ENCODE results near the gene EXOSC1.
"Not testable (repeated sequence)": the region's sequence is repeated elsewhere in the genome, so short reads cannot be mapped to it uniquely, and the experiment has no call there.

Gene EXOSC1

DNA sequence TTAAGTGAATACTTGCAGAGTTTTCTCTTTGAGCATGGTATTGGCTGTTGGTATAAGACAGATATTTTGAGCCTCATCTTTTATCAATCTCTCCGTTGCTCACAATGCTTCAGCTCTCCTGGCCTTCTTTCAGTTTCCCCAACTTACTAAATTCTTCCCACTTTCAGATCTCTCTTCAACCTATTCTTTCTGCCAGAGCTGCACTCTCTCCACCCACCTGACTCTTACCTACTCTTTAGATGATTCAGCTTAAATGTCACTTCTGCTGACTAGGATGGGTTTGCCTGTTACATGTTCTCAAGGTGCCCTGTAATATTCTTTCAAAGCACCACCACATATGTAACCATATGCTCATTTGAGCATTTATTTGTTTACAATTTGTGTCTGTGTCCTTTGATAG is 1.6 kb downstream of the EXOSC1 start:
- Mint-ChIP-seq H3K27ac (peak overlapping the region; percentile 91), H3K4me3 (peak overlapping the region; percentile 99), H3K4me1 (ENCODE audit: low read depth) (peaks cover 46% of the 10 kb centered on the region), H3K9me3 (no peaks in the 10 kb centered on the region), H3K36me3 (ENCODE audit: low read depth) (peaks cover 41% of the 10 kb centered on the region), H3K27me3 (no peaks in the 10 kb centered on the region)

DNA sequence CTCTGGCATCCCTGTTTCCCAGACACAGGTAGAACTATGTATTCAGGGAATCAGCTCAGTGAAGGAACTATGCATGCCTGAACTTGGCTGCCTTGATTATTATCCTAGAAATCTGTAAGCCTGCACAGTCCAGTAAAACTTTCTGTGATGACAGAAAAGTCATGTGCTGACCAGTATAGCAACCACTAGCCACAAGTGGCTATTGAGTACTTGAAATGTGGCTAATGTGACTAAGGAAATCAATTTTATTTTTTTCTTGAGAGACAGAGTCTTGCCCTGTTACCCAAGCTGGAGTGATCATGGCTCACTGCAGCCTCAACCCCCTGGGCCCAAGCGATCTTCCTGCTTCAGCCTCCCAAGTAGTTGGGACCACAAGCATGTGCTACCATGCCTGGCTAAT is 3.5 kb downstream of the EXOSC1 start:
- no peak overlapping the region for H3K4me3 Mint-ChIP-seq
- no peak overlapping the region for H3K27ac Mint-ChIP-seq
- H3K9me3 Mint-ChIP-seq = no peaks in the 10 kb centered on the region
- H3K27me3 Mint-ChIP-seq = no peaks in the 10 kb centered on the region
- H3K36me3 Mint-ChIP-seq (ENCODE audit: low read depth) = peaks cover 46% of the 10 kb centered on the region
- peaks cover 33% of the 10 kb centered on the region for H3K4me1 Mint-ChIP-seq (ENCODE audit: low read depth)

DNA sequence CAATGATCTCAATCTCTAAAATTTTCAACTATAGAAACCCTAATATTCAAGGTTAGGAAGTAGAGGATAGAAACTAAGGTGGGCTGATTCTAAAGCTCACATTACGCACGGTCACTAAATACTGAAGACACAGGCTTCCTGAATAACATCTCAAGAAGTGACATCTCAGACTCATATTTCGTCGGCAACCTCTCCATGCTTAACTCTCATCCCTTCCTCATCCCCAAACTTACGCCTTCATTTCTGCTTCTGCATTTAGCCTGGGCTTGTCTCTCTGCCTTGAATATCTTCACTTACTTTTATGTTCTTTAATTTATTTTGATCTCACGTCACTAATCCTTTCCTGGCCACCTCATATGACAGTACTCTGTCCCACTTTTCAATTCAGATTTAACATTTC is 10.6 kb downstream of the EXOSC1 start:
- Mint-ChIP-seq H3K27me3 (no peaks in the 10 kb centered on the region), H3K4me1 (ENCODE audit: low read depth) (peaks cover 10% of the 10 kb centered on the region), H3K27ac (peak overlapping the region; percentile 29), H3K9me3 (no peaks in the 10 kb centered on the region), H3K4me3 (no peak overlapping the region), H3K36me3 (ENCODE audit: low read depth) (peaks cover 58% of the 10 kb centered on the region)

- H3K27ac Mint-ChIP-seq = peak overlapping the region; percentile 71
- H3K36me3 Mint-ChIP-seq (ENCODE audit: low read depth) = peaks cover 58% of the 10 kb centered on the region
- no peaks in the 10 kb centered on the region for H3K27me3 Mint-ChIP-seq
These were observed 11.2 kb downstream of the EXOSC1 start for GRCh38 chr10:97434557-97434956.

GRCh38 chr10:97434055-97434454 is 11.8 kb downstream of the EXOSC1 start:
- H3K36me3 Mint-ChIP-seq (ENCODE audit: low read depth) = peaks cover 58% of the 10 kb centered on the region
- H3K9me3 Mint-ChIP-seq = no peaks in the 10 kb centered on the region
- H3K27ac Mint-ChIP-seq = peak overlapping the region; percentile 71
- no peaks in the 10 kb centered on the region for H3K27me3 Mint-ChIP-seq
- H3K4me3 Mint-ChIP-seq = no peak overlapping the region
- peaks cover 20% of the 10 kb centered on the region for H3K4me1 Mint-ChIP-seq (ENCODE audit: low read depth)

More at GRCh38 chr10:97434557-97434956, 11.2 kb downstream of the EXOSC1 start:
- Mint-ChIP-seq H3K9me3 (no peaks in the 10 kb centered on the region), H3K4me1 (ENCODE audit: low read depth) (peaks cover 15% of the 10 kb centered on the region), H3K4me3 (no peak overlapping the region)

- peaks cover 51% of the 10 kb centered on the region for H3K4me1 Mint-ChIP-seq (ENCODE audit: low read depth)
- H3K27me3 Mint-ChIP-seq = no peaks in the 10 kb centered on the region
- peak overlapping the region; percentile 96 for H3K4me3 Mint-ChIP-seq
- H3K27ac Mint-ChIP-seq = peak overlapping the region; percentile 99
- peaks cover 65% of the 10 kb centered on the region for H3K36me3 Mint-ChIP-seq (ENCODE audit: low read depth)
- no peaks in the 10 kb centered on the region for H3K9me3 Mint-ChIP-seq
These were observed 17.2 kb downstream of the EXOSC1 start for GRCh38 chr10:97428572-97428981.

DNA sequence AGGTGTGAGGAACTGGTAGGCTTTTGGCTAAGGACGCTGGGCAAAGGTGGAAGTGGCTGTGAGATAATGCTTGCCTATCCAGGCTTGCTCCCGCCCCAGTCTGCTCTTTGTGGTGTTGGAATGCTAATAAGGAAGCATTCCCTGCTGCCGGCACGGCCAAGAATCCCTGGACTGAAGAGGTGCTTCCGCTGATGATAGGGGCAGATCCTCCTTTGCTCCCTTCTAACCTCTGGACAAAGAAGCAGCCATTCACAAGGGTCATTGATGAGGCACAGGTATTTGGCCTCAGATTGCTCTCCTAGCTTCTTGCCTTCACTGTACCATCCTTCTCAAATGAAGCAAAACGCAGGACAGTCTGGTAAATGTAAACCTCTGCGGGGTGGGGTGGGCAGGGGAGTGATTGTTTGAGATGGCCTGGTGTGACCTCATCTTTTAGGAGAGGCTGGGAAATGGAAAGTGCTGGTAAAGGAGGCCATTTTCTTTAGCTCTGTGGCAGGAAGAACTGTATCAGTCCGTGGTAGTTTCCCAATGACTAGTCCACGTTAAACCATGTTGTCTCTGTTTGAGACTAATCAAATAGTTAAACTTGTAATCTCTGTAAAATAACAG is 18.1 kb downstream of the EXOSC1 start:
- Mint-ChIP-seq H3K27me3 (no peaks in the 10 kb centered on the region), H3K4me1 (ENCODE audit: low read depth) (peaks cover 60% of the 10 kb centered on the region), H3K9me3 (no peaks in the 10 kb centered on the region), H3K4me3 (peak overlapping the region; percentile 96), H3K27ac (peak overlapping the region; percentile 99), H3K36me3 (ENCODE audit: low read depth) (peaks cover 64% of the 10 kb centered on the region)

GRCh38 chr10:97426776-97427570 is 18.8 kb downstream of the EXOSC1 start:
- Mint-ChIP-seq H3K36me3 (ENCODE audit: low read depth) (peaks cover 61% of the 10 kb centered on the region), H3K27me3 (no peaks in the 10 kb centered on the region), H3K9me3 (no peaks in the 10 kb centered on the region), H3K4me3 (peak overlapping the region; percentile 96), H3K27ac (peak overlapping the region; percentile 99), H3K4me1 (ENCODE audit: low read depth) (peaks cover 61% of the 10 kb centered on the region)

DNA sequence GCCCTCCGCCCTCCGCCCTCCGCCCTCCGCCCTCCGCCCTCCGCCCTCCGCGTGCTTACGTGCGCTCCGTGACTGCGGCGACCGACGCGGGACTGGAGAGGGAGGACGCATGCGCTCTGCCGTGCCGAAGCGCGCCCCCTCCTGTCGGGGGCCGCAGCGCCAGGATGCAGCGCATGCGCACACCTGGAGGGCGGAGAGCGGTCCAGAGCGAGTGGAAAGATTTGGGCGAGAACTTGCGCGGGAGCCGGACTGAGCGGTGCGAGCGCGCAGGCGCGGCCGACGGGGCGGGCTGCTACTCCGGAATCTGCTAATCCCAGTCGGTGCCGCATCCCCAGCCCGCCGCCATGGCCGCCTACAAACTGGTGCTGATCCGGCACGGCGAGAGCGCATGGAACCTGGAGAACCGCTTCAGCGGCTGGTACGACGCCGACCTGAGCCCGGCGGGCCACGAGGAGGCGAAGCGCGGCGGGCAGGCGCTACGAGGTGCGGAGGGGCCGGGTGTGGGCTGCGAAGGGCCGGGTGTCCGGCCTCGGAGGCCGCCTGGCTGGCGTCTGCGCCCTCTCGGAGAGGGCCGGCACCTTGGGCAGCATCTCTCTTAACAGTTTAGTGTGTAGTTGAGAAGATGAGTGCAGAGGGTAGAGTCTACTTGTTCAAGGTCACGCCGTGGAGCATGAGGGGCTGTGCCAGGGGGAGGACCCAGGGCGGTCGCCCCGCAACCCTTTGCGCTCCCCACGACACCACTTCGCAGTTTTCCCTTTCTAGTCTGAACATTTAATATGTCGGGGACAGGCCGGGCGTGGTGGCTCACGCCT is 19.6 kb downstream of the EXOSC1 start, which contains the start of gene PGAM1:
Gene PGAM1 (plus strand): TSS at position 228 of the 812 bp plus-strand sequence. CDS start 117 bp downstream, at position 345.
- Mint-ChIP-seq H3K27me3 (no peaks in the 10 kb centered on the region), H3K9me3 (no peaks in the 10 kb centered on the region), H3K36me3 (ENCODE audit: low read depth) (peaks cover 56% of the 10 kb centered on the region), H3K27ac (peak within 1 kb of the TSS; percentile 100), H3K4me3 (peak within 1 kb of the TSS; percentile 96), H3K4me1 (ENCODE audit: low read depth) (peaks cover 67% of the 10 kb centered on the region)

- Mint-ChIP-seq H3K4me3 (peak overlapping the region; percentile 96), H3K36me3 (ENCODE audit: low read depth) (peaks cover 41% of the 10 kb centered on the region), H3K4me1 (ENCODE audit: low read depth) (peaks cover 69% of the 10 kb centered on the region), H3K27ac (peak overlapping the region; percentile 100)
- not testable (repeated sequence) for H3K9me3 Mint-ChIP-seq, H3K27me3 Mint-ChIP-seq
These were observed 22.1 kb downstream of the EXOSC1 start for GRCh38 chr10:97423757-97424098.

DNA sequence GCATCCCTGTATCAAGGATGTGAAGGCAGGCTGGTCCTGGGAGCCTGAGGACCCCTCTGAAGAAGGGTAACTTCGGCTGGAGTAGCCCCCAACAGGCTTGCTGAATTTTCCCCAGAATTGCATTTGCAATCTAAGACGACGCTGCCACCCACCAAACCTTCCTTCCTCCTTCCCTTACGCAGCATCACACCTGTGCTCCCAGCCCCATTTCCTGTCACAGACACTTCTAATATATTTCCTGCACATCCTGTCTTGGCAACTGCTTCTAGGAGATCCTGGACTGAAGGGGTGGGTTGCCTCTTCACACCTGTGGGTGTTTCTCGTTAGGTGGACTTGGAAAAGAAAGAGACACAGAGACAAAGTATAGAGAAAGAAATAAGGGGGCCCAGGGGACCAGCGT is 29.2 kb downstream of the EXOSC1 start:
- peak overlapping the region; percentile 79 for H3K27ac Mint-ChIP-seq
- H3K9me3 Mint-ChIP-seq = no peaks in the 10 kb centered on the region
- peaks cover 89% of the 10 kb centered on the region for H3K4me1 Mint-ChIP-seq (ENCODE audit: low read depth)
- no peak overlapping the region for H3K4me3 Mint-ChIP-seq
- peaks cover 11% of the 10 kb centered on the region for H3K36me3 Mint-ChIP-seq (ENCODE audit: low read depth)
- peaks cover 4% of the 10 kb centered on the region for H3K27me3 Mint-ChIP-seq

GRCh38 chr10:97412891-97413304 is 32.9 kb downstream of the EXOSC1 start:
- Mint-ChIP-seq H3K4me3 (peak overlapping the region; percentile 66), H3K4me1 (ENCODE audit: low read depth) (peaks cover 59% of the 10 kb centered on the region), H3K27me3 (peaks cover 4% of the 10 kb centered on the region), H3K9me3 (no peaks in the 10 kb centered on the region), H3K27ac (peak overlapping the region; percentile 91), H3K36me3 (ENCODE audit: low read depth) (no peaks in the 10 kb centered on the region)

DNA sequence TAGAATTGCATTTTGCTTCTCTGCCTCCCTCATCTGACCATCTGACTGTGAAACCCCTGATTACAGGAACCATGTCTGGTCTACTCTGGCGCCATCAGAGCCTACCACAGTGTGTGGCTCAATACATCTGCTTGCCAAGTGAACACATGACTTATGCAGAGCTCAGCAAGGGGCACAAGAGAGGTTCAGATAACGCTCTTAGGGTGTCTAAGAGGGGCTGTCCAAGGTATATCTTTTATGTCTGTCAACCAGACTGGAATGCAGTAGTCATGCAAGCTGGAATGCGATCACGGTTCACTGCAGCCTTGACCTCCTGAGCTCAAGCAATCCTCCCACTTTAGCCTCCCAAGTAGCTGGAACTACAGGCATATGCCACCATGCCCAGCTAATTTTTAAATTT is 34.4 kb downstream of the EXOSC1 start:
- Mint-ChIP-seq H3K27me3 (peaks cover 4% of the 10 kb centered on the region), H3K27ac (no peak overlapping the region), H3K9me3 (no peaks in the 10 kb centered on the region), H3K4me3 (no peak overlapping the region), H3K4me1 (ENCODE audit: low read depth) (peaks cover 52% of the 10 kb centered on the region), H3K36me3 (ENCODE audit: low read depth) (no peaks in the 10 kb centered on the region)

GRCh38 chr10:97408496-97408992 is 37.3 kb downstream of the EXOSC1 start:
- H3K27me3 Mint-ChIP-seq = no peaks in the 10 kb centered on the region
- H3K9me3 Mint-ChIP-seq = no peaks in the 10 kb centered on the region
- H3K4me1 Mint-ChIP-seq (ENCODE audit: low read depth) = peaks cover 28% of the 10 kb centered on the region
- no peak overlapping the region for H3K27ac Mint-ChIP-seq
- no peak overlapping the region for H3K4me3 Mint-ChIP-seq
- no peaks in the 10 kb centered on the region for H3K36me3 Mint-ChIP-seq (ENCODE audit: low read depth)

- Mint-ChIP-seq H3K36me3 (ENCODE audit: low read depth) (no peaks in the 10 kb centered on the region), H3K4me3 (no peak overlapping the region), H3K4me1 (ENCODE audit: low read depth) (peaks cover 23% of the 10 kb centered on the region), H3K27ac (peak overlapping the region; percentile 58), H3K9me3 (no peaks in the 10 kb centered on the region), H3K27me3 (no peaks in the 10 kb centered on the region)
These were observed 37.9 kb downstream of the EXOSC1 start for GRCh38 chr10:97407952-97408248.

Data from stimulated activated naive CD8-positive, alpha-beta T cell treated with anti-CD3 and anti-CD28 coated beads, Interleukin-15, Interleukin-2, amounts not matched to agents 100 ng/mL and 50 ng/mL, for 24 hours (primary cell).